ENCODE data around the gene PEAK1. TPM values are rescaled to one million over a fixed set of nuclear protein-coding genes. Genes with fewer than 3 reads are reported as not detected.

Gene PEAK1
- total RNA-seq, 2 donors from 2014 or later: 33.5 to 54.4 TPM

DNA sequence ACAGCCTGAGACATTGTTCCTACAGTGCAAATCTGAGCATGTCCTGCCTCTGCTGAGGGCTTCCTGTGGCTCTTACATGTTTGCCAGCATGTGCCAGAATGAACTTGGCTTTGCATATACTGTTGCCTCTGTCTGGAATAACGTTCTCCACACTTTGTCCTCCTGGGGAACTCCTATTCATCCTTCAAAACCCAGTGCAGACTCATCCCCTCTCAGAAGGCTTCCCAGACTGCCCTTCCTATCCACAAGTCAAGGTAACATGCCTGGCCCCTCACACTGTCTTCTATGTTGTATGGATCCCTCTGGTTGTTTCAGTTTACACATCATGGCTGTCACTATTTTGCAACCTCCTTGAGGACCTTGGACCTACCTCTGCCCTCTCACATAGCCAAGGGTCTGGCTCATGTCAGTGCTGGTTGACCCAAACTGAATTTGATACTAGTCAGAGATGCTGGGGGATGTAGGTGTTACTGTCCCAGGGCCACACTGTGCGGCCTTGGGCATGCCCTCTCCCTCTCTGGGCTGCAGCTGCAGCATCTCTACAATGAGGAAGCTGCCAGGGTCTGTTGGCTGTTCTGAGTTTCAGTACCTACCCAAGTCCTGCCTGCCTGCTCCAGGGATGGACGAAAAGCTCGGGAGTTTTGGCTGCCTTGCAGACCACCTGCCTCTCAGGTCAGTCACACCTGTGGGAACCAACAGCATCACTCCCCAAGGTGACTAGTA, 320.0 kb downstream of the PEAK1 start:
- Histone ChIP-seq H3K27ac (no peak overlapping the region), H3K9ac (ENCODE audit: low read depth in 2 of 2, low read length in 2 of 2) (no peak overlapping the region), H3K9me3 (no peaks in the 10 kb centered on the region), H3K4me1 (no peaks in the 10 kb centered on the region), H3K27me3 (no peaks in the 10 kb centered on the region), H3K4me3 (no peak overlapping the region), H3K36me3 (no peaks in the 10 kb centered on the region)
- TF ChIP-seq, protein P1, sequence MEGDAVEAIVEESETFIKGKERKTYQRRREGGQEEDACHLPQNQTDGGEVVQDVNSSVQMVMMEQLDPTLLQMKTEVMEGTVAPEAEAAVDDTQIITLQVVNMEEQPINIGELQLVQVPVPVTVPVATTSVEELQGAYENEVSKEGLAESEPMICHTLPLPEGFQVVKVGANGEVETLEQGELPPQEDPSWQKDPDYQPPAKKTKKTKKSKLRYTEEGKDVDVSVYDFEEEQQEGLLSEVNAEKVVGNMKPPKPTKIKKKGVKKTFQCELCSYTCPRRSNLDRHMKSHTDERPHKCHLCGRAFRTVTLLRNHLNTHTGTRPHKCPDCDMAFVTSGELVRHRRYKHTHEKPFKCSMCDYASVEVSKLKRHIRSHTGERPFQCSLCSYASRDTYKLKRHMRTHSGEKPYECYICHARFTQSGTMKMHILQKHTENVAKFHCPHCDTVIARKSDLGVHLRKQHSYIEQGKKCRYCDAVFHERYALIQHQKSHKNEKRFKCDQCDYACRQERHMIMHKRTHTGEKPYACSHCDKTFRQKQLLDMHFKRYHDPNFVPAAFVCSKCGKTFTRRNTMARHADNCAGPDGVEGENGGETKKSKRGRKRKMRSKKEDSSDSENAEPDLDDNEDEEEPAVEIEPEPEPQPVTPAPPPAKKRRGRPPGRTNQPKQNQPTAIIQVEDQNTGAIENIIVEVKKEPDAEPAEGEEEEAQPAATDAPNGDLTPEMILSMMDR (IDR thresholded peaks at IDR 0.05): no peak
- intact Hi-C loops (cut with DNase I): loop anchor here (10.0 kb wide), 1 partner anchor 725 kb away; no protein-coding TSS in a partner anchor
- no peak for DNase-seq

DNA sequence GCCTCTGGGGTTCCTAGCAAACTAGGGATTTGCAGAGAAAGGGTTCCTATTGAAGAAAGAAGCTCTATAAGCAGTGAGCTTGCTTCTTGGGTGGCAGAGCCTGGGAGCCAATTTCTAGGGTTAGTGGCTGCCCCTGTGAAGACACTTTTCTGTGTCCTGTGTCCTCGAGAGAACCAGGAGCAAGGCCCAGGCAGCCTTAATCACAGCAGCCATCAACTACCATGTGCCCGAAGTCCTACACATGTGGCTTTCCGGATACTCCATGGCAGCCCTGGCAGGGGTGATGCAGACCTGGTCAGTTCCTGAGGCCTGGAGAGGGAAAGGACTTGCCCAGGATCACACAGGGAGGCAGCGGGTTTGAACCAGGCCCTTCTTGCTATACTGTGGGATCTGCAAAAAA, 321.3 kb downstream of the PEAK1 start:
- Histone ChIP-seq H3K27me3 (no peaks in the 10 kb centered on the region), H3K4me1 (no peaks in the 10 kb centered on the region), H3K4me3 (no peak overlapping the region), H3K9me3 (no peaks in the 10 kb centered on the region), H3K9ac (ENCODE audit: low read depth in 2 of 2, low read length in 2 of 2) (no peak overlapping the region), H3K27ac (no peak overlapping the region), H3K36me3 (no peaks in the 10 kb centered on the region)
- no peak for DNase-seq
- TF ChIP-seq, protein P1 (IDR thresholded peaks at IDR 0.05): no peak
- intact Hi-C loops (cut with DNase I): no loop called here

- Histone ChIP-seq H3K36me3 (no peaks in the 10 kb centered on the region), H3K27me3 (no peaks in the 10 kb centered on the region), H3K9ac (ENCODE audit: low read depth in 2 of 2, low read length in 2 of 2) (no peak overlapping the region), H3K4me1 (no peaks in the 10 kb centered on the region), H3K4me3 (no peak overlapping the region), H3K27ac (no peak overlapping the region), H3K9me3 (no peaks in the 10 kb centered on the region)
- intact Hi-C loops (cut with DNase I): no loop called here
- DNase-seq: no peak
- TF ChIP-seq, protein P1 (IDR thresholded peaks at IDR 0.05): no peak
These were observed 322.0 kb downstream of the PEAK1 start for GRCh38 chr15:77097921-77098320.

DNA sequence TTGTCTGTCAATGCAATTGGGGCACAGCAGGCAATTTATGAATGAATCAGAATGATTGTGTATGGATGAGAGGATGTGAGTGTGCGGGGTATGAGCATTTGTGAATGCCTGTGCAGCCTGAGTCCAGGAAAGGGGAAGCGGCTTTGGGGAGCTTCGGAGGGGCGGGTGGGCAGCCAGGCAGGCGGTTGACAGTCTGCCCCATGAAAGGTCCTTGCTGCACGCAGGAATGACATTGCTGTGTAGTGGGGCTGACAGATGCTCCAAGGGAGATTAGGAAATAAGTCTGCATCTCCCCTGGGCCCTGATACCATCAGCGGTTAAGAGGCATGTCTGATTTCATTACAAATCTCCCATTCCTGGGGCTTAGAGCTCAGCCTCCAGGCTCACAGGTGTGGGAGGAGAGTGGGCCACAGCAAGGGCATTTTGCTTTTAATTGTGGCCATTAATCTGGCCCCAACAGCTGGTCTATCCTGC, 322.6 kb downstream of the PEAK1 start:
- no peaks in the 10 kb centered on the region for H3K9me3 ChIP-seq
- no peaks in the 10 kb centered on the region for H3K4me1 ChIP-seq
- intact Hi-C loops (cut with DNase I): no loop called here
- H3K4me3 ChIP-seq: no peak overlapping the region
- H3K27ac ChIP-seq: no peak overlapping the region
- no peaks in the 10 kb centered on the region for H3K27me3 ChIP-seq
- H3K9ac ChIP-seq (ENCODE audit: low read depth in 2 of 2, low read length in 2 of 2): no peak overlapping the region
- TF ChIP-seq, protein P1 (IDR thresholded peaks at IDR 0.05): no peak
- no peak for DNase-seq
- no peaks in the 10 kb centered on the region for H3K36me3 ChIP-seq

GRCh38 chr15:77096541-77096940, 323.4 kb downstream of the PEAK1 start:
- Histone ChIP-seq H3K36me3 (no peaks in the 10 kb centered on the region), H3K4me1 (no peaks in the 10 kb centered on the region), H3K27ac (no peak overlapping the region), H3K9ac (ENCODE audit: low read depth in 2 of 2, low read length in 2 of 2) (no peak overlapping the region), H3K4me3 (no peak overlapping the region), H3K9me3 (no peaks in the 10 kb centered on the region), H3K27me3 (no peaks in the 10 kb centered on the region)
- intact Hi-C loops (cut with DNase I): no loop called here
- DNase-seq: no peak
- TF ChIP-seq, protein P1 (IDR thresholded peaks at IDR 0.05): no peak

Measured in colonic mucosa (tissue), 4 donors.